OCI-LY3 (cell line): ENCODE measurements around the gene BMAL1.

ENCODE experiments used
- EZH2phosphoT487 ChIP-seq: fragments of 200-600 bp; shearing (Covaris generic); IDR thresholded peaks from 2 replicates; pipeline ENCODE4 v1.6.1; 2018; ENCODE audit warnings: antibody characterized with exemption, mixed run types, low read depth
- TF ChIP-seq, protein P1 (sequence below): fragments of 200-600, 300-600 bp; sonication (generic); IDR thresholded peaks from 2 replicates; pipeline ENCODE4 v1.5.1; 2014; ENCODE audit warnings: antibody characterized with exemption, low read length, low read depth

- TF ChIP-seq, protein P1, sequence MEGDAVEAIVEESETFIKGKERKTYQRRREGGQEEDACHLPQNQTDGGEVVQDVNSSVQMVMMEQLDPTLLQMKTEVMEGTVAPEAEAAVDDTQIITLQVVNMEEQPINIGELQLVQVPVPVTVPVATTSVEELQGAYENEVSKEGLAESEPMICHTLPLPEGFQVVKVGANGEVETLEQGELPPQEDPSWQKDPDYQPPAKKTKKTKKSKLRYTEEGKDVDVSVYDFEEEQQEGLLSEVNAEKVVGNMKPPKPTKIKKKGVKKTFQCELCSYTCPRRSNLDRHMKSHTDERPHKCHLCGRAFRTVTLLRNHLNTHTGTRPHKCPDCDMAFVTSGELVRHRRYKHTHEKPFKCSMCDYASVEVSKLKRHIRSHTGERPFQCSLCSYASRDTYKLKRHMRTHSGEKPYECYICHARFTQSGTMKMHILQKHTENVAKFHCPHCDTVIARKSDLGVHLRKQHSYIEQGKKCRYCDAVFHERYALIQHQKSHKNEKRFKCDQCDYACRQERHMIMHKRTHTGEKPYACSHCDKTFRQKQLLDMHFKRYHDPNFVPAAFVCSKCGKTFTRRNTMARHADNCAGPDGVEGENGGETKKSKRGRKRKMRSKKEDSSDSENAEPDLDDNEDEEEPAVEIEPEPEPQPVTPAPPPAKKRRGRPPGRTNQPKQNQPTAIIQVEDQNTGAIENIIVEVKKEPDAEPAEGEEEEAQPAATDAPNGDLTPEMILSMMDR: no peak
- TF ChIP-seq EZH2phosphoT487: no peak
Measured at GRCh38 chr11:13357232-13357631, 79.6 kb downstream of the BMAL1 start.
